Activated CD4-positive, alpha-beta T cell treated with anti-CD3 and anti-CD28 coated beads, Interleukin-2, Interleukin-6, amounts not matched to agents 100 ng/mL and 50 ng/mL, durations not matched to agents 16 hours and 8 hours (primary cell): ENCODE data around the gene HTRA3.

Source experiments
- DNase-seq: peaks from one replicate; pipeline ENCODE4 v3.0.0-alpha.2; 2020

Gene HTRA3

DNA sequence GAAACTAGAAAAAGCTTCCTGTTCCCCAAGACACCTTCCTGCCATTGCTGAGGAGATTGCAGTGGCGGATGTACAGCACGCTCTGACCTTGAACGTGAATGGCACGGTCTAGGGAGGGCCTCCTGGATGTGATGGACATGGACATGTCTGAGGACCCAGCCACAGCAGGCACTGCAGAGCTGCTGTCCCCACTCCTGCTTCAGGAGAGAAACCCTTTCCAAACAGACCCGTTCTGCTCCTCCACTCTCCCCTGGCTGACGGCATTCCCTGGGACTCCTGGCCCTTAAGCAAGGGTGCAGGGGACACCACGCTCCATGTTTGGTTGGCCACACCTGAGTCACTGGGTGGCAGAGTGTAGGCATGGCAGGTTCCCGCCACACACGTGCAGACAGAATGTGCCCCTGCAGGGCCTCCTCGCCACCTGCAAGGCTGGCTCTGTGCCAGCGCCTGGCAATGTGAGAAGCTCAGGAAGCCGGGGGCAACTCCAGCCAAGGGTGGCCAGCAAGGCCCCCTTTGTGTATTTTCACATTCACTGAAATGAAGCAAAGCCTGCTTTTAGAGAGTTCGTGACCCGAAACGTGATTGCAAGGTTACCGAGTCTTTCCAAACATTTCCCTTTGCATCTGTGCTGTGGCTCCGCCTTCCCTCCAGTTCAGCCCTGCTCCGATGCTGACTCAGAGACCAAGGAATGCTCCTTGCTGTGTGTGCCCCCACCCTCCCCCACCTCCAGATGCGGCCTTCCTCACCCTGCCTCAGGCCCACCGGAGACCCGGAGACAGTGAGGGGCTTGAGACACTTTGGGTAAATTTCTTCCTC, 46.1 kb downstream of the HTRA3 start:
- DNase-seq, result no peak

DNA sequence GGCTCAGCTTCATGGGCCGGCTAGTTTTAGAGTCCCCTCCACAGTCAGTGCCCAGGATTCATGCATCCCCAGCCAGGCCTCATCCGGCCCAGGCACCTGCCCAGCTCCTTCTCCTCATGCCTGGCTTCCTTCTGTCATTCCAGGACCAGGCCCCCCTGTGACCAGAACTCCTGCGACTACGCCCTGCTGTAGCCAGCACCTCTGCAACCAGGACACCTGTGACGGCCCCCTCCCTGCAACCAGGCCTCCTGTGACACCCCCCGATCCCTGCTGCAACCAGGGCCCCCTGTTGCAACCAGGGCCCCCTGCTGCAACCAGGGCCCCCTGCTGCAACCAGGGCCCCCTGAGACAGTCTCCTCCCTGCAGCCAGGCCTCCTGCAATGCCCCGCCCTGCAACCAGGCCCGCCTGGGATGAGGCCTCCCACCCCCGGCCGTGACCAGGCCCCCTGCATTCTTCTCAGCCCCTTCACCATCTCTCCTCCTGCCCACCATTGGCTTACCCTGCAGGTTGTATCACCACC, 46.8 kb downstream of the HTRA3 start:
- DNase-seq, result no peak

DNA sequence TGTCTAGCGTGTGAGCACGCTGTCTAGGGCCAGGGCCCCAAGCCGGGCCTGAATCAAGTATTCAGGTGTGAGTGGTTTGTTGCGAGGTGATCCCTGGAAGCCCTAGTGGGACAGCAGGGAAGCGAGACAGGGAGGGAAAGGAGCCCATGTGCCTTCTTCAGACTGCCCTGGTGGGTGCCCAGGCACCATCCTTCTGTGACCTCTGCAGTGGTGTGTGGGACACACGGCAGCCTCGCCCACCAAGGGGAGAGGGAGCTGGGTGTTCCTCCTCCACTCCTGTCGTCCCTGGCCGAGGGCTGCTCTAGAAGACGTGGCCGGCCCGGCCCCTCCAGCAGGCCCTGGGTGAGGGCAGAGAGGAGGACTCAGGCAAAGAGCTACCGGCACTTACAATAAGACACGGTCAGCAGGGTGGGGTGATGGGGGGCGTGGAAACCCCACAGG, 47.4 kb downstream of the HTRA3 start:
- no peak for DNase-seq

DNA sequence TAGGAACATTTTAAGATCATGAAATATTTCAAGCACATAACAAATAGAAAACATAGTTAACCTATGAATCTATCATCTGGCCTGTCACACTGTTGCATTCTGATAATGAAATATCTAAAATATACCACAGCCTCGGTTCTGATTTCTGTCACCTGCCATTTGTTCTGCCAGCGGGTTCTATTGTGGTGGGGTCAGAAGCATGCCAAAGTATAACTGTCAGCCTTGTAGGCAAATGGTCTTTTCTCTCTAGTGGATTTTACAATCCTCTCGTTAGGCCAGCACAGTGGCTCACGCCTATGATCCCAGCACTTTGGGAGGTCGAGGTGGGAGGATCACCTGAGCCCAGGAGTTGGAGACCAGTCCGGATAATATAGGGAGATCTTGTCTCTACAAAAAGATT, 47.9 kb downstream of the HTRA3 start:
- no peak for DNase-seq

DNA sequence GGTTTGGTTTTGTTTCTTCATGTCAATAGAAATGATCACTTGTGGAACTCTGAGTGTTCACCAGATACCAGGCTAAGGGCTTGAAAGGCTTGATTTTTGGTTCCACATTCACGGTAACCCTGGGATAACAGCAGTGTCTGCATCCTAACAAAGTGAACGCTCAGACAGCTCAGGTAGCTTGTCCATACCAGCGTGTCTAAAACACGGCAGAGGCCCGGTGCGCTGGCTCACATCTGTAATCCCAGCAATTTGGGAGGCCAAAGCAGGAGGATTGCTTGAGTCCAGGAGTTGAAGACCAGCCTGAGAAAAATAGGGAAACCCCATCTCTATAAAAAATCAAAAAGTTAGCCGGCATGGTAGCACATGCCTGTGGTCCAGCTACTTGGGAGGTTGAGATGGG, 49.0 kb downstream of the HTRA3 start:
- no peak for DNase-seq

DNA sequence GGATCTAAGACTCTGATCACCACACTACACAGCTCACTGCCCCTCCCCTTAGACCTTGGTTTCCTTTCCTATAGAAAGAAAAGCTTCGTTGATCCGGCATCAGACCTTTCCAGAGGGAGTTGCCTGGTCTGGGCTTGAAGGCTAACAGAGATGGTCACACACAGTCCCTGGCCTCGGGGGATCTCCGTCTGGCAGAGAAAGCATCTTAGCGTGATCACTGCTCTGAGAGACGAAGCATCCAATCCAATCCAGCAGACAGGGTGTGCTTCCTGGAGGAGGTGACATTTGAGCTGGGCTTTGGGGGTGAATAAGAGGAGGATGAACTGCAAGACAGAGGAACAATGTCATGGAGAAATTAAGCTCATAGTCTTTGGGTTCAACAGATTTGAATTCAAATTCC, 49.5 kb downstream of the HTRA3 start:
- DNase-seq, result no peak

DNA sequence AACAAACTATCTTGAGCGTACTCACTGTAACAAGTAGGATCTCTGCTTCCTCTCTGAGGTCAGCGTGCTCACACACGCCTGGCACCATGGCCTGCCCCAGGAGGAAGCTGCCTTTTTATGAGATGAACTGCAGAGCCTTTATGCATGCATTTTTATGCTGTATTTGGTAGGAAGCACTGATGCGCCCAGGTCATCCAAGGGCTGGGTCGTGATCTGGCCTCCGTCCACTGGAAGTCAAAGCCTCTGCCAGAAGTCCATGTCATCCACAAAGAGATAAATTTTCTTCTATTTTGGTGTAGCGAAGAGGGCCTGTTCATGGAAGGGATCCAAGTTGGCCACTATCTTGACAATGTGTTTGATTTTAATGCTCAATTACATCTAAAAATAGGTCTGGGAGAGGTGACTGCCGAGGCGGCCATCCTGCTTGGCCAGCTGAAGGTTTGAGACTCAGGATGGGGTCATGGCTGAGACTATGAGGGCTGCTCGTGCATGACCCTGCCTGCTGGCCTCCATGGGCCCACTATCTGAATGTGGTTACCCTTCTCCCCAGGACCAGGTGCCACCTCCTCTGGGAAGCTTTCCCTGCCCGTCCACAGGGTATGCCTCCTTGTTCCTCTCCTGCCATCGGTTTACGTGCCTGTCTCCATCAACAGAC, 50.3 kb downstream of the HTRA3 start:
- no peak for DNase-seq

DNA sequence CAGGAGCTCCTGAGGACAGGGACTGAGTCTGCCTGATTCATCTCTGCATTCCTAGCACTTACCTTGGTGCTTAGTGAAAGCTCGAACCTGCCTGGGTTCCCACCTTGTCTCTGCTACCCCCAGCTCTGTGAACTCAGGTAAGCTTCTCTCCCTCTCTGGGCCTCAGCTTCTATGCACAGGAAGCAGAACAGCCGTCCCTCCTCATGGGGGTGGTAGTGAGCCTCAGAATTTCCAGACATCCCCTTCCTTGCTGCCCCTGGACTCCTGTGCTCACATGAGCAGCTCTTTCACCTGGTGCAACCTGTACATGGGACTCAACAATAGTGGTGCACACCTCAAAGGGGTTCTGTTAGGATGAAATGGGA, 50.8 kb downstream of the HTRA3 start:
- no peak for DNase-seq

DNA sequence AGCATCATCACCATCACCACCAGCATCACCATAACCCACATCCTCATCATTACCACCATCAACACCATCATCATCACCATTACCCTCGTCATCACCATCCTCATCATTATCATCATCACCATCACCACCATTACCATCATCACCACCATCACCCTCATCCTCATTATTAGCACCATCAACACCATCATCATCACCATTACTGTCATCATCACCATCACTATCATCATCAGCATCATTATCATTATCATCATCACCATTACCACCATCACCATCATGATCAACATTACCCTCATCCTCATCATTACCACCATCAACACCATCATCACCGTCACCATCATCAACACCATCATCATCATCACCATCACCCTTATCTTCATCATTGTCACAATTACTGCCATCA, 51.7 kb downstream of the HTRA3 start:
- no peak for DNase-seq

DNA sequence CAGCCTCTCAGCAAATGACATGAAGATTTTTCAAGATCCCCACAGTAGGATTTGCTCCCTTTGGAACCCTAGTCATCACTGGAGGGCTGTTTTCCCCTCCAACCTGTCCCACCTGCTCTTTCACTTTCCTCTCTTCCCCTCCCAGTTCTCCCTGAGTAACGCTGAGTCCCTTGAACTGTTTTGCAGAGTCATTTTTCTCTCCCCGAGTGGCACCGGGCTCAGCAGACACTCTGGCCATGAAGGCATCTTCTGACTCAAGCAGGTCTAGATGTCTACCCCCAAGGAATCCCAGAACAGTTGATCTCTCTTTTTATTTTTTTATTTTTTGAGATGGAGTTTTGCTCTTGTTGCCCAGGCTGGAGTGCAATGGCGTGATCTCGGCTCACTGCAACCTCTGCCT, 52.2 kb downstream of the HTRA3 start:
- no peak for DNase-seq

DNA sequence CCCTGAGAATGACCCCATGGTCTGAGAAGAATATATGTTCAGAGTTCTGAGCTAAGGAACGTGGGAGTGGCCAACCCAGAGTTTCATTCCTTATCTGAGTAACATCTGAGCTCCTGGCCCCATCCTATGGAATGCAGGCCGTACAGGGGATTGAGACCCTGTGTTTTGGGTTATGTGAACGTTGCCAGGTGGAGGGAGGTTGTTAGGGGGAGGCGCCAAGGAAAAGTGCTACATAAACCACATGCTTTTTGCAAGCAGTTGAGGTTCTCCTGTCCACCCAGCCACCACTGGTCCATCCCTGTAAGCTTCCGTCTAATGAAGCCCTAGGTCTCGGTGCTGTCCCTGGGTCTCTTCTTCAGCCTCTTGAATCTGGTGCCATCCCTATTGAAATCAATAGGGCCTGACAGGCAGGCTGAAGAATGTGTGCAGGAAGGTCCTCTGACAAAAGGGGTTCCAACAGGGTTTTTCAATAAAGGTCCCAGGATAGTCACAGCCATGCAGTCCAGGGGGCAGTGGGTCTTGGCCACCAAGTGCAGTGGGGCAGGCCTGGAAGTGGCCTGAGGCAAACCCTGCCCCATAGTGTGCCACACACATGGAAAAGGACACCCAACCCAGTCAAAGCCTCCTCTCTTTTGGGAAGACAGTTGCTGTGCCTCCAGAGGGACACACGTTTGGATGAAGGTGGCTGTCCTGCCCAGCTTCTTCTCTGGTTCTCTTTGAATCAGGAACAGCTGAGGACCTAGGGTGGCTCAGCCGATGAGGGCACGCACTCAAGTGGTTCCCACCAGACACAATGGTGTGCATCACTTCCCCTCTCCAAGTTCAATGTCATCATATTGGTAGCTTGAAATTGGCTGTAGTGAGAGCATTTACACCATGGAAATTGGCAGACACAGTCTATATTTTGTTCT, 53.5 kb downstream of the HTRA3 start:
- DNase-seq, result no peak

DNA sequence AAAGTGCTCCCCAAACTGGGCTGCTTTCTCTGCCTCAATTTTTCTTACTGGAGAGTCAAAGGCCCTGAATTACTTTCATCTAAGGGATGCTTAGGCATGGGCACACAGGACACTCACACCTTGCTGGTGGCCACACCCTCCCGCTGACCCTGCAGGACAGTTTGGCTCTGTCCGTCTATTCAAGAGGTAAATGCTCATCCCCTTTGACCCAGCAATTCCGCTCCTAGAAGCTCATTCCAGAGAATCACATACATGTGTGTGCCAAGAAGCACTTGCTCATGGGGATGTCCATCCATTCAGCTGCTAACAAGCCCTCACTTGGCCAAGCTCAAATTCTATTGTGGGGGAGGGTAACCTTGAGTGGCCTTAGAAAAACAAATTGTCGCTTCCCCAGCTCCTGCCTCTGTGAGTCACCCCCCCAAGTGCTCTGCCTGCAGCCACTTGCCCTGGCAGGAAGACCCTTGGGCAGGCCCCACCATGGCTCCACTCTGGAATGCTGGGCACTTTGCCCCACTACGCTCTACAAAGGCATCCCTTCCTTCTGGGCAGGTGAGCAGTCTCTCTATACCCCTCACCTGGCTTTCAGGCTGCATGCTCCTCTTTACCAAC, 54.5 kb downstream of the HTRA3 start:
- DNase-seq, result no peak

DNA sequence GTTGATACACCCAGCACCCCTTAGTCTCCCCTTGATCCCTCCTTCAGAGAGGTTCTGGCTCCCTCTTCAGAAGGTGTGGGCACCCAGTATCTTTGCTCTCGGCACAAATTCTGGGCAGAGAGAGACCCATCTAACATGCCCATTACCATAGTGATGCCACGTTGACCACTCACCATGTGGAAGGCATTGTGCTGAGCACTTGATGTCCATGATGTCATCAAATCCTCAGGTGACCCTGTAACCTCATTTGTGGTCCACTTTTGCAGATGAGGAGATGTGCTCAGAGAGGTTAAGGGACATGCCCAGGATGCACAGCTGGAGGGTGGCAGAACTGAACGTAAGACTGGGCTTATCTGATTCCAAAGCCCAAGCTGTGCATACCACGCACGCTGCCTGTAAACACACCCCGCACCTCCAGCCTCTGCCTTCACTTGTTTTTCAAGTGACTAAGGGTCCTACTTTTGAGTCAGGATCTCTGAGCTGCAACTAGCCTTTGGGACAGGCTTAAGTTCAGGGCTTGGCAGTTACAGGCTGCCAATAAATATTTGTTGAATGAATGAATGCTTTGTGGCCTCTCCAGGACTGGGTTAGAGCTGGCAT, 55.2 kb downstream of the HTRA3 start:
- DNase-seq, result no peak

DNA sequence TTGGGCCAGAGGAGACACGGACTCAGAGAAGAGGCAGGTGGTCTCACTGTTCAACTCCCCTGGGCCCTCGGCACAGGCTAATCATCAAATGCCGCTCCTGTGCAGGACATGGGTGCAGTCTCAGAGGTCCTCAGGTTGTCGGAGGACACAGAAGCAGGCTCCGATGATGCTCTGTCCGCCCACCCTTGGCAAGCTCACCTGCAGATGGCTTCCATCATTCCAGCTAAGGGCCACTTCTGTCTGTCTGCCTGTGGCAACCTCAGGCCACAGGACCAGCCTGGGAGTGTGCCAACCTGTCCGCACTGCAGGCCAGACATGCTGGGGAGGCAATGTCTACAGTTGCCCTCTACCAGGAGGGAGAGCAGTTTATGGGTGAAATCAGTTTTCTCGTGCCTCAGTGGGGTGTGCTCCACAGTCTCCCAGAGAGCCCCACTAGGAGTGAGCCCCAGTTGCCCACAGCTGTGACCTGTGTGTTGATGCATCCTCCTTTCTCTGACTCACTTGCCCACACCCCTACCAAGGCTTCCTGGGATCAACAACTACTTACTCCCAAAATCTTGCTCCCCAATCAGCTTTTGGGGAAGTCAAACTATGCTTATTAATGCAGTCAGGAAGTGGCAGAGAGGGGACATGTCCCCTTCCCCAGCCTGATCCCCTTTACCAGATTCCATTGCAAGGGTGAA, 55.9 kb downstream of the HTRA3 start:
- no peak for DNase-seq

DNA sequence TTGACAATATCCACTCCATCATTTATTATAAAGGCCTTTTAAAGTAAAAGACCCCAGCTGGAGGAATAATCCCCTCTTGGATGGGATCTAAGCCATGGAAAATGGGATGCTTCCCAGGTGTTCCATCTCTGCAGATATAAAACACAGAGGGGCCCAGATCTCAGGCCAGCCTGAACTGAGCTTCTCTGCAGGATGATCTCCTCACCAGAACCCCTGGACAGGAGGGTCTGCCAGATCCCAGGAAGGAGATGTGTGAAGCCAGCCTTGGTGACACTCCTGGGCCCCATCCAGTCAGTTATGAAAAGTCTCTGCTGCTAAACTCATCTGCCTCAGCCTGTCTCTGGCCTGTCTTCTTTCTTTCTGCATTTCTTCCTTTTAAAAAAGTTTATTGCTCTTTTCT, 56.7 kb downstream of the HTRA3 start:
- DNase-seq, result no peak

DNA sequence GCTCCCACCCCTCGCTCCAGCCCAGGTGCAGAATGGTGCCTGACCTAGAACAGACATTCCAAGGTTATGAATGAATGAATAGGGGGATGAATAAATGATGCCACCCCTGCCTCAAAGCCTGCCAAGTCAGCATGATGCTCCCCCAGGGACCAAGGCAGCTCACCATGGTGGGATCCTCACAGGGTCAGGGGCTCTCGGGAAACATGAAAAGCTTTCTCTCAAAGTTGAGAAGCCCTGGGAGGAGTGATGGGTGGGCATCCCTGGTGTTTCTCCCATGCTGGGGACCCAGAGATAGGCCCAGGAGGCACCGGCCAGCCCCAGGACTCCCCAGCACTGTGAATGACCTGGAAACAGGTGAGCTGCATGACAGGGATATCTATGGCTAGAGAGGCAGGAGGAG, 58.9 kb downstream of the HTRA3 start:
- DNase-seq, result no peak

DNA sequence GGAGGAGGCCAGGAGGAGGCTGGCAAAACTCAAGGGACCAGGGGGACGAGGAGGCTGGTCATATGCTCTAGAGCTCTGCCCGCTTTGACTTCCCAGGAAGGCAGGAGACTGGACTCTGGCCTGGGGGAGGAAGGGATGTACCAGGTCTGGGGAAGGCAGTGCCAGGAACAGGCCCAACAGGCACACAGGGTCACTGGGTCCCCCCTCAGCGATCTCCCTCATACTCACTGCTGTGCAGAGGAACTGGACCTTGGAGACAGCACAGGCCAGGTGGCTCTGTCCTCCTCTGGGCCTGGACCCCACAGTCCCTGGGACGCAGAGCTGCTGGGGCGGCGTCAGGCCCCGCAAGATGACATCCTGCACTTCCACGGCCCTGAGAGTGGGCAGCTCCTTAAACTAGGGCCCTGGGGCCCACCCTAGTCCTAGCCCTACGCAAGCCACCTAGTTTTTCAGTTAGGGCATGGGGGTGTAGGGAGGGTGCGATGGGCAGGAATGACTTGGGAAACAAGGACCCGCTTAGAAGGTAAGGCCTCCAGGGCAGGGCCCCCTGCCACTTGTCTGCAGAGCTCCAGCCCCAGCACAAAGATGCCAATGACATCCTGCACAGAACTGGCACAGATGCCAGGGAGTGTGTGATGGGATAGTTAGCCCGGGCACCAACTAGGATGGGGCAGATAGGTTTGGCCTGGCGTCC, 59.5 kb downstream of the HTRA3 start:
- no peak for DNase-seq

DNA sequence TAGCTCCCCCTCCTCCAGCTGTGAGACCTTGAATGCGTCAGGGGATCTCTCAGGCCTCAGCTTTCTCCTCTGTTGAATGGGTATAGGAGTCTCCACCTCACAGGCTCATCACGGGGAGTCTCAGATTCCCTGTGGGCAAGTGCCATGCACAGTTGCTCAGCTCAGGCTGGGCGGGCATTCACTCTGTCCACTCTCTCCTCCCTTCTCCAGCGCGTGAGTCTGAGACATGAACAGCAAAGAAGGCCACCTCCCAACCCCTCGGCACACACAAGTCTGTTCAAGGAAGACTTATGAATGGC, 60.0 kb downstream of the HTRA3 start:
- DNase-seq, result no peak

DNA sequence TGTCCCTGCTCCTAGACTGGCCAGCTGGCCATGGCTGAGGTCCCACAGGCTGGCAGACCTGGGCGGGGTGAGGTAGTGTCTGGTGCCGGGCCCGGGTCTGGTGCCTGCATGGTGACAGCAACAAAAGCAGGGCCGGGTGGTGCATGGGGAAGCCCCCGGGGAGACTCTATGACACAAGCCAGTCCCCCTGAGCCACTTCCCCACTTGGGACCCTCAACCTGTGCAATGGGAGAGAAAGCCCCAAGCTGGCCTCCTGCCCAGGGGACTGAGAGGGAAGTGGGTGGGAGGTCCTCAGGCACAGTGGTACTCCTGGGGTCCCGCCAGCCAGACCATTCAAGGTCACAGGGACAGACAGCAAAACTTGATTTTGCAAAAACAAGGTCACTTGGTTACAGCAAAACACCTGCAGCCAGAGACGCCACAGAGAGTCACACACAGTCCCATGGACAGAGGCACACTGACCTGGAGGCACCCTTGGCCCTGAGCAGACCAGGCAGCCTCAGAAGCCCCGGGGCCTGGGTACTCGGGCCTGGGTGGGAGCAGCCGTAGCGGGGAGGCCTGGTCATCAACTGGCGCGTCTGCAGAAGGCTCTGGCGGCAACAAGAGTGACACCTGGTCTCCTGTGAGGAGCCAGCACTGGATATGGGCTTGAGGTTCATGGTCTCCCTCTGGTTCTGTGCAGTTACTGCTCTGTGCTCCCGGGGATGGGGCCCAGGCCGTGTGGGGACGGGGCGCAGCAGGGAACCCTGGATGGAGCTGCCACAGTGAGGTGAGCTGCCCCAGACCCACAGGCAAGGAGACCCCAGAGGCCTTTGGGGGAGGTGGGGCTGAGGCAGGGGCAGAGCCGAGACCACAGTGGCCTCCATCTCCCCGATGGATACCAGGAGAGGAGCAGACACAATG, 60.6 kb downstream of the HTRA3 start:
- no peak for DNase-seq

DNA sequence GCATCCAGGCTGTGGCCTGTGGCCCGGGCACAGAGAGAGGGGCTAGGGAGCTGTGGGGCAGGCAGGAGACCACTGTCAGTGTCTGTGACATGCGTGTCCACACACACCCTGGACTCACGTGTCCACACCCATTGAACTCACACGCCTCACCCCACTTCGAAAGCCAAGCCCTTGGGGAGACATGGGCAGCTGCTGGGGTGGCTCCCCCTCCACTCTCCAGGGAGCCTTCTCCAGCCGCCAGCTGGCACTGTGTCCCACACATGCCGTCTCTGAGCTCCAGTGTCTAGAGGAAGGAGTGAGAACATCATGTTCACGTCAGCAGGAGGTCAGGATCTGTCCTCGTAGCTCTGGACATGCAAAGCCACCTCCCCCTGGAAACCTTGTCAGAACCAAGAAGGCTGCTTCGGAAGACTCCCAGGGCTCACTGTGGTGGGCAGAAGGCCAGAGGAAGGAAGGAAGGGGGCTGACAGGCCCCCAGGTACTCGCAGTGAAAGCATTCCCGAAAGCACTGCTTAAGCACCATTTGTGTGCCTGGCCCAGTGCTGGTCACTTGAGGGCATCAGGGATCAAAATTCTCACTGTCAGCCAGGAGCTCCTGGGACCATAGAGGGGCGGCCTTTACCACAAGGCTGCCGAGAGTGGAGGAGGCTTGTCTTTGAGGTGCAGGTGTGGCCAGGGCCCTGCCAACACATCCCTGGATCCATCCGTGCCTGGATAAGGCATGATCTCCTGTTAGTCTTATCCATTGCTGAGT, 61.4 kb downstream of the HTRA3 start:
- no peak for DNase-seq
